Karpas-422 (cell line): Measurements from ENCODE around the gene RAP1GAP2. TPM values are rescaled to one million over a fixed set of nuclear protein-coding genes. Genes with fewer than 3 reads are reported as not detected.
"Not testable (repeated sequence)": the region's sequence is repeated elsewhere in the genome, so short reads cannot be mapped to it uniquely, and the experiment has no call there.

Source experiments
- DNase-seq: peaks from one replicate; pipeline ENCODE4 v3.0.0-alpha.2; 2015
- H2AFZ ChIP-seq: fragments of 200-600 bp; sonication (generic); 2 replicates; pipeline ENCODE4 v1.6.1; 2014; ENCODE audit warnings: antibody characterized with exemption, low read length, mixed read lengths
- H3K27ac ChIP-seq: fragments of 200-600 bp; sonication (generic); 2 replicates; pipeline ENCODE4 v1.5.1; 2014; ENCODE audit warnings: mild to moderate bottlenecking, low read length, moderate library complexity
- H3K27me3 ChIP-seq: fragments of 200-600 bp; sonication (generic); 2 replicates; pipeline ENCODE4 v1.6.1; 2014; ENCODE audit warnings: low read length, mixed read lengths
- H3K36me3 ChIP-seq: fragments of 200-600 bp; sonication (generic); 2 replicates; pipeline ENCODE4 v1.6.1; 2014; ENCODE audit warnings: low read length, mixed read lengths; ENCODE audit not compliant: insufficient read depth
- H3K4me1 ChIP-seq: fragments of 200-600 bp; sonication (generic); 2 replicates; pipeline ENCODE4 v1.6.1; 2014; ENCODE audit warnings: mild to moderate bottlenecking, low read length, mixed read lengths
- H3K4me2 ChIP-seq: fragments of 200-600 bp; sonication (generic); 2 replicates; pipeline ENCODE4 v1.6.1; 2014; ENCODE audit warnings: low read length, low read depth, mild to moderate bottlenecking; ENCODE audit not compliant: poor library complexity, severe bottlenecking
- H3K4me3 ChIP-seq: fragments of 200-600 bp; sonication (generic); 2 replicates; pipeline ENCODE4 v1.5.1; 2014; ENCODE audit warnings: mild to moderate bottlenecking, antibody characterized with exemption, low read length, mixed read lengths
- H3K79me2 ChIP-seq: fragments of 200-600 bp; sonication (generic); 2 replicates; pipeline ENCODE4 v1.6.1; 2014; ENCODE audit warnings: mild to moderate bottlenecking, low read length, mixed read lengths
- H3K9ac ChIP-seq: fragments of 200-600 bp; sonication (generic); 2 replicates; pipeline ENCODE4 v1.6.0; 2014; ENCODE audit warnings: low read length
- H3K9me2 ChIP-seq: fragments of 200-600 bp; sonication (generic), shearing (Covaris generic); replicated peaks from 2 replicates; pipeline ENCODE4 v1.6.0; 2014; ENCODE audit warnings: mild to moderate bottlenecking, low read length, moderate library complexity; ENCODE audit not compliant: insufficient read depth
- H3K9me3 ChIP-seq: fragments of 300-700, 200-600 bp; sonication (generic); 2 replicates; pipeline ENCODE4 v1.6.1; 2014; ENCODE audit warnings: low read length, mixed read lengths
- H4K20me1 ChIP-seq: fragments of 200-600 bp; sonication (generic); 2 replicates; pipeline ENCODE4 v1.6.1; 2014; ENCODE audit warnings: mild to moderate bottlenecking, antibody characterized with exemption, low read length, low read depth; ENCODE audit not compliant: insufficient read depth
- total RNA-seq: library from RNA; depleted of rRNA; stranded (reverse); fragments of >200 nt; shearing (Covaris generic); gene quantifications from 2 replicates; pipeline ENCODE4 v1.2.3, GENCODE V29; 2014; ENCODE audit warnings: low replicate concordance

RAP1GAP2 gene
- total RNA-seq, 1 experiment from 2014 or later: 6.0 TPM

DNA sequence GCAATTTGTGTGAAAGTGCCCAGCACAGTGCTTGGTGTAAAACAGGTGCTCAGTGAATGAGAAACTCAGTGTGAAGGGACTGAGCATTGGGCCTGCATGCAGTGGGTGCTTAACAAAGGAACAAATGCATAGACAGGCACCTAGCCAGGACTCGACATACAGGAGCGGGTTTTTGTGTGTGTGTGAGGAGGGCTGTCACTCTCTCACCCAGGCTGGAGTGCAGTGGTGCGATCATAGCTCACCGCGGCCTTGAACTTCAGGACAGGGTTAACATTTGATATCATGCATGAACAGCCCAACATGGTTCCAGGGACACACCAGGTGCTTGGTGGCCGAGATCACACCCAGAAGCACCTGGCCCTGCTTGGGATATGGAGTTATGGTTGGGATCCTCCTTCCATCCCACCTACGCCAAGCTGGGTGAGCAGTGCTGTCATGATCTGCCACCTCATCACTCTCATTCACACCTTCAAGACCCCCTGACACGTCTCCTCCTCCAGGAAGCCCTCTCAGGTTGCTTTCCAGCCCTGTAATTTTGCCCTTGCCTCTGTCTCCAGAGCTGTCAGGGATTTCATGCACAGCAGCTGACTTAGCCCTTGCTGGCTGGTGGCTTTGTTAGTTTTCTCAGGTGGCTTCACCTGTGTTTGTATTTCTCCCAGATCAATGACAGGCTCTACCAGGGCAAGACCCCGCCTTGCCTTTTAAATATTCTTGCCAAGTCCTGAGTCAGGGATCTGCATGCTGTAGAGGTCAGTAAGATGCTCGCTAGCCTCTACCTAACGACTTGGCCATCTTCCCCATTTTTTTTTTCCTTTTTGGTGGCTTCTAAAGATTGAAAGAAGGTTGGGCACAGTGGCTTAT is 200.8 kb downstream of the RAP1GAP2 start:
- Histone ChIP-seq H3K27ac (no peak overlapping the region), H3K4me3 (no peak overlapping the region), H3K27me3 (no peaks in the 10 kb centered on the region), H4K20me1 (no peaks in the 10 kb centered on the region), H3K79me2 (no peaks in the 10 kb centered on the region), H2AFZ (no peak overlapping the region), H3K9ac (no peak overlapping the region), H3K4me1 (peaks cover 24% of the 10 kb centered on the region), H3K9me3 (no peaks in the 10 kb centered on the region), H3K4me2 (no peak overlapping the region), H3K9me2 (no peaks in the 10 kb centered on the region), H3K36me3 (no peaks in the 10 kb centered on the region)
- DNase-seq: no peak

DNA sequence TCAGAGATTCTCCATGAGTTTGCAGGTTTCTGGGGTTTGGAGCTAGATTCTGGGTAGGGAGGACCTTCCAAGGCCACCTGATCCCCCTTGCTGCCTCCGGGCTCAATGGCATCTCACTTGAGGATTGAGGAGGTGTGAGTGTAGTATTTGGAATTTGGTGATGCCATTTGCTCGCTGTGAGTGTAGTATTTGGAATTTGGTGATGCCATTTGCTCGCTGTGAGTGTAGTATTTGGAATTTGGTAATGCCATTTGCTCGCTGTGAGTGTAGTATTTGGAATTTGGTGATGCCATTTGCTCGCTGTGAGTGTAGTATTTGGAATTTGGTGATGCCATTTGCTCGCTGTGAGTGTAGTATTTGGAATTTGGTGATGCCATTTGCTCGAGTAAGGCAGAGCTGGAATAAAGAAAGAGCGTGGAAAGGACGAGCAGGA is 202.2 kb downstream of the RAP1GAP2 start:
- DNase-seq, H3K27me3 ChIP-seq, H4K20me1 ChIP-seq, H3K9me2 ChIP-seq, H3K4me3 ChIP-seq, H2AFZ ChIP-seq, H3K4me2 ChIP-seq, H3K27ac ChIP-seq, H3K9me3 ChIP-seq, H3K36me3 ChIP-seq, H3K79me2 ChIP-seq, H3K9ac ChIP-seq: not testable (repeated sequence)
- peaks cover 37% of the 10 kb centered on the region for H3K4me1 ChIP-seq

- no peaks in the 10 kb centered on the region for H4K20me1 ChIP-seq
- no peaks in the 10 kb centered on the region for H3K79me2 ChIP-seq
- peak overlapping the region; percentile 99 for H3K27ac ChIP-seq
- H3K4me2 ChIP-seq: peak overlapping the region; percentile 69
- H3K4me3 ChIP-seq: peak overlapping the region; percentile 72
- peak overlapping the region; percentile 80 for H3K9ac ChIP-seq
- H3K36me3 ChIP-seq: no peaks in the 10 kb centered on the region
- no peaks in the 10 kb centered on the region for H3K9me3 ChIP-seq
- H3K4me1 ChIP-seq: peaks cover 69% of the 10 kb centered on the region
- no peak overlapping the region for H2AFZ ChIP-seq
- H3K9me2 ChIP-seq: no peaks in the 10 kb centered on the region
- H3K27me3 ChIP-seq: no peaks in the 10 kb centered on the region
- DNase-seq: peak; percentile 98
Observed at GRCh38 chr17:3002538-3003295, 206.5 kb downstream of the RAP1GAP2 start.

- Histone ChIP-seq H3K9me3 (no peaks in the 10 kb centered on the region), H3K9me2 (no peaks in the 10 kb centered on the region), H3K27me3 (no peaks in the 10 kb centered on the region), H3K4me2 (peak overlapping the region; percentile 69), H3K36me3 (no peaks in the 10 kb centered on the region), H3K4me1 (peaks cover 77% of the 10 kb centered on the region), H3K4me3 (peak overlapping the region; percentile 72), H3K79me2 (no peaks in the 10 kb centered on the region), H3K27ac (peak overlapping the region; percentile 99), H4K20me1 (no peaks in the 10 kb centered on the region), H2AFZ (no peak overlapping the region), H3K9ac (peak overlapping the region; percentile 80)
- DNase-seq: peak; percentile 95
Observed at GRCh38 chr17:3003296-3004149, 207.3 kb downstream of the RAP1GAP2 start.

DNA sequence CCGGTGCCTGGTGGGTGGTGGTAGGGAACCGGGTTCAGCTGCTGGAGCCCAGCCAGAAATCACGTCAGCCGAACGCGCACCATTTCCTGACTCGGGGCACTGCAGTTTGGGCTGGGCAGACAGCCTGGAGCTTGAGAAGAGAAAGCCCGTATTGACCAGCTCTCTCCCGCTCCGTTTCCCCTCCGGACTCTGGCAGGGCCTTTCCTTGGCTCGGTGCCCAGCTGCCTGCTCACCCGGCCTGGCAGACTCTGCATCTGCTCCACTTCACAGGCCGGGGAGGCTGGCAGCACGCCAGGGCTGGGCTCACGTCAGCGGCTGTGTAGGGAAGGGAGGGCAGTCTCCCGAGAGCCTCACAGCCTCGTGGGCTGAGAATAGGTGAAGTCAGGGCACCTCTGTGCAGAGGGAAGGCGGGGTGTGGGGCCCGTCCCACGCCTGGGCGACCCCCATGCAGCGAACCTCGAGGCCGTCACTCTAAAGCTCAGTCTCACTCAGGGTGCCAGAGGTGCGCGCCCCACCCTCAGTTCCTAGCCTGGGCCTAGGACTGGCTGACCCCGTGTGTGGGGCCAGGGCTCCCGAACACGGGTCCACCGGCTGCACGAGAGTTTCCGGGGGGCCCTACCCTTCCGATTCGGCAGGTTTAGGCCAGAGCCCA is 208.0 kb downstream of the RAP1GAP2 start:
- no peaks in the 10 kb centered on the region for H3K9me3 ChIP-seq
- H2AFZ ChIP-seq: no peak overlapping the region
- peak overlapping the region; percentile 72 for H3K4me3 ChIP-seq
- no peaks in the 10 kb centered on the region for H3K79me2 ChIP-seq
- peak overlapping the region; percentile 99 for H3K27ac ChIP-seq
- no peaks in the 10 kb centered on the region for H3K36me3 ChIP-seq
- H3K9ac ChIP-seq: peak overlapping the region; percentile 80
- H3K4me1 ChIP-seq: peaks cover 78% of the 10 kb centered on the region
- no peaks in the 10 kb centered on the region for H4K20me1 ChIP-seq
- peak overlapping the region; percentile 69 for H3K4me2 ChIP-seq
- H3K9me2 ChIP-seq: no peaks in the 10 kb centered on the region
- peak; percentile 99 for DNase-seq
- no peaks in the 10 kb centered on the region for H3K27me3 ChIP-seq

GRCh38 chr17:3004925-3005324 is 208.7 kb downstream of the RAP1GAP2 start:
- Histone ChIP-seq H4K20me1 (no peaks in the 10 kb centered on the region), H2AFZ (no peak overlapping the region), H3K36me3 (no peaks in the 10 kb centered on the region), H3K9ac (peak overlapping the region; percentile 80), H3K9me3 (no peaks in the 10 kb centered on the region), H3K27ac (peak overlapping the region; percentile 99), H3K27me3 (no peaks in the 10 kb centered on the region), H3K4me2 (peak overlapping the region; percentile 69), H3K4me1 (peaks cover 72% of the 10 kb centered on the region), H3K4me3 (peak overlapping the region; percentile 72; the same call in 1 of the 2 replicates), H3K79me2 (no peaks in the 10 kb centered on the region), H3K9me2 (no peaks in the 10 kb centered on the region)
- peak; percentile 74 for DNase-seq

DNA sequence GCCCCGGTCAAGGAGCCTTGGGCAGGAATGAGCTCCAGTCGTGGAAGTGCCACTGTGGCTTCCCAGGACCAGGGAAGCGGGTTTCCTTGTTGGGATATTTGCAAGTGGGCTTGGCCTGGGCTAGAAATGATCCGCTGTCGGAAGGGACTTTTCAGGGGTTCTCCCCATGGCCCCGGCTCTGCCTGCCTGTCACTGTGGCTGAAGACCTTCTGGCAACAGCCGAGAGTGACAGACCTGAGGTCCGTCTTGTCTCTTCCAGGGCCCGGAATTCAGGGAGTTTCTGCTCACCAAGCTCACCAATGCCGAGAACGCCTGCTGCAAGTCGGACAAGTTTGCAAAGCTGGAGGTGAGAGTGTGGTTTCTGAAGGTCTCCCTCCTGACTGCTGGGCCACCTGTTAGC is 209.5 kb downstream of the RAP1GAP2 start:
- no peaks in the 10 kb centered on the region for H3K36me3 ChIP-seq

More for the DNA sequence above, 209.5 kb downstream of the RAP1GAP2 start:
- no peaks in the 10 kb centered on the region for H3K9me2 ChIP-seq
- H3K4me2 ChIP-seq: peak overlapping the region; percentile 69
- no peaks in the 10 kb centered on the region for H3K79me2 ChIP-seq
- H3K9me3 ChIP-seq: no peaks in the 10 kb centered on the region
- peak overlapping the region; percentile 80; the same call in 1 of the 2 replicates for H3K9ac ChIP-seq
- DNase-seq: no peak
- H3K4me1 ChIP-seq: peaks cover 68% of the 10 kb centered on the region
- peak overlapping the region; percentile 99 for H3K27ac ChIP-seq
- no peaks in the 10 kb centered on the region for H4K20me1 ChIP-seq
- H3K27me3 ChIP-seq: no peaks in the 10 kb centered on the region
- H3K4me3 ChIP-seq: no peak overlapping the region
- no peak overlapping the region for H2AFZ ChIP-seq
